Measurements from ENCODE around the gene DDOST.
"Not testable (repeated sequence)": the region's sequence is repeated elsewhere in the genome, so short reads cannot be mapped to it uniquely, and the experiment has no call there.

The DDOST gene

DNA sequence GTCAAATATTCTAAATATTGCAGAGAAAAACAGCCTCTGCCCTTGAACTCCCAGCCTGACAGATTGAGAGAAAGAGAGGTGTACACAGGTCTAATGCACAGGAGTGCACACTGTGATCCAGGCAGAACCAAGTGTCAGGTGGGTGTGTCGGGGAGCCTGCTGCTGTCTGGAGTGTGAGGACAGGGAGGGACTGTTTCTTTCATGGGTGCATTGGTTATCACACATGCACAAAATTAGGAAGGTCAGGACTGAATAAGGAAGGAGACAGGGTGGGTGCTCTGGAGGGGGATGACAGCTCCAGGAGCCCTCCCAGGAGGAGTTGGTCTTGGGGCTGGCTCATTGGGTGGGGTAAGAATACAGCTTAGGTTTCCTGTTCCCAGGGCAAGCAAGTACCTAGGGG, 41.2 kb downstream of the DDOST start:
- DNase-seq: no peak

DNA sequence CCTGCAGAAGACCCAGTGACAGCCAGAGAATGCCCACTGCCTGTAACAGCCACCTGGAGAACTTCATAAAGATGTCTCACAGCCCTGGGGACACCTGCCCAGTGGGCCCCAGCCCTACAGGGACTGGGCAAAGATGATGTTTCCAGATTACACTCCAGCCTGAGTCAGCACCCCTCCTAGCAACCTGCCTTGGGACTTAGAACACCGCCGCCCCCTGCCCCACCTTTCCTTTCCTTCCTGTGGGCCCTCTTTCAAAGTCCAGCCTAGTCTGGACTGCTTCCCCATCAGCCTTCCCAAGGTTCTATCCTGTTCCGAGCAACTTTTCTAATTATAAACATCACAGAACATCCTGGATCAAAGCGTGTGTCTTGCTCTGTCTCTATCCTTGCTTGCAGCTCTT, 42.6 kb downstream of the DDOST start:
- DNase-seq: no peak

DNA sequence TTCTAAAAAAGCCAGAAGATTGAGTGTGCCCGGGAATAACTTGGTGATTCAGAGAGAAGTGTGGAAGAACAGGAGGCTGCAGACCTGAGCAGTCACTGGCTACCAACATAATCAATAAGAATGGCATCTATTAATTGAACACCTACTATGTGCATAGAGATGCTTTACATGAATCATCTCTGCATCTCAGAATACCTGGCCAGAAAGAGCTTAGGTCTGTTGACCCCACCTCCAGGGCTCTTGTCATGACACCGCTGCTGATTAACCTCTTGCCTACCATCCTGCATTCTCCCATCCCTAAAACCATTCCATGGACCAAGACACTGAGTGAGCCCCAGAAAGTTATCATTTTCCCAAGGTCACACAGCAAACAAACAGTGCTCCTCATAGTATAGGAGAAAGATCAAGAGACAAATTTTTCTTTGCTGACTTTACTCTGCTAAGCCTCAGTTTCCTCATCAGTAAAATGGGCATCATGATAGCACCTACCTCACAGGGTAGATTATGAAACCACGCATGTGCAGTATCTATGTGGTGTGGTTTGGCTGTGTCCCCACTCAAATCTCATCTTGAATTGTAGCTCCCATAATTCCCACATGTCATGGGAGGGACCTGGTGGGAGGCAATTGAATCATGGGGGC, 44.2 kb downstream of the DDOST start:
- DNase-seq: no peak

DNA sequence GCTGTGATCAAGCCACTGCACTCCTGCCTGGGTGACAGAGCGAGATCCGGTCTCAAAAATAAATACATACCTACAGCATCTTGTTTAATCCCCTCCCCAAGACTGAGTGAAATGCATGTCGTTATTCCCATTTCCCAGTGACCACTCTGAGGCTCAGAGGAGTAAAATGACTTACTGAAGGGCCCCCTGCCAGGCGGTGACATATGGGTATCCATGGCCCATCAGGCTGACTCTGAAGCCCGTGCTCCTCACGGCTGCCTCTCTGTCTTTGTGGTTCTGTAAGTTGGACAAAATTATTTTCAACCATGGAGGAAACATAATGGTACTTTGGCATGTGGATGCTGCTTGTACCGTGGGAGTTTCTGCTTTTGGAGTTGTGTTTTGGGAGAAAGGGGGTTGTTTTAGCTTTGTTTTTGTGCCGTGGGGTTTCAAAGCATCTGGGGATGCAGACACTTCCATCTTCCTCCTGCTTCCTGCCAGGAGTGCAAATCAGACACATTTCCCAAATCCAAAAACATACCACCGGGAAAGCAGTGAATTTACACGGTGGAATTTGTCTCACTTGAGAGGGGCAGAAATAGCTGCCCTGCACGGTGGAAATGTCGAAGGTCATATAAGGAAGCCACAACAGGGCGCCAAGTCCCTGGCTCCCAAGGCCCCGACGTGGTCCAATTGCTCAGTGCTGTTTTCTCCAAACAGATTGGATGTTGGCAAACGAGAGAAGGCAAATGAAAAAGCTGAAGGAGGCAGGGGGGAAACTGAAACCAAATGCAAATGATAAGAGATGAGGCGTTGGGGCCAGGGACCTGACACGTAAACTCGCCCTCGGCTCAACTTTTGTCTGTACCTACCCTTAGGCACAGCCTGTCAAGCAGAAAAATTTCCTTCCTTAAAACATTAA, 45.0 kb downstream of the DDOST start:
- no peak for DNase-seq

DNA sequence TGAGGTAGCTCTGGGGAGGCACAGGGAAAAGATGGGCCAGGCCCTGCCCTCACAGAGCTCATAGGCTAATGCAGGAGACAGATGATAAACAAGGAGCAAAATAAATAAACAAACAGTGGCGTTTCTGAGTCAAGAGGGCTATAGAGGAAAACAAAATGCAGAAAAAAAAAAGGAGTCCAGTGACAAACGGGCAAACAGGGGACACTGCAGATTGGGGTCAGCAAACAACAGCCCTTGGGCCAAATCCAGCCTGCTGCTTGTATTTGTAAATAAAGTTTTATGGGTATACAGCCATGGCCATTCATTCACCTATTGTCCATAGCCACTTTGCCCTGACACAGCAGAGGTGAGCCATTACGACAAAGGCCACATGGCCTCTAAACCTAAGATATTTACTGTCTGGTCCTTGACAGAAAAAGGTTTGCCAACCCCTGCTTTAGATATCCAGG, 47.0 kb downstream of the DDOST start:
- DNase-seq: no peak

DNA sequence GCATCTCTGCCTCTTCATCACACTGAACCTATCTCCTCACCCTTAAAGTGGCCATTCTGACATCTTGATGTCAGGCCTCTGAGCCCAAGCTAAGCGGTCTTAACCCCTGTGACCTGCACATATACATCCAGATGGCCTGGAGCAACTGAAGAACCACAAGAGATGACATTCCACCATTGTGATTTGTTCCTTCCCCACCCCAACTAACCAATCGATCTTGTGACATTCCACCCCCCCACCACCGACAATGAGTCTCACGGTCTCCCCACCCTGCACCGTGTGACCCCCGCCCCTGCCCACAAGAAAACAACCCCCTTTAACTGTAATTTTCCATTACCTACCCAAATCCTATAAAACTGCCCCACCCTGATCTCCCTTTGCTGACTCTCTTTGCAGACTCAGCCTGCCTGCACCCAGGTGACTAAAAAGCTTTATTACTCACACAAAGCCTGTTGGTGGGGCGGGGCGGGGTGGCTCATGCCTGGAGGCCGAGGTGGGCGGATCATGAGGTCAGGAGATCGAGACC, 48.9 kb downstream of the DDOST start:
- no peak for DNase-seq

DNA sequence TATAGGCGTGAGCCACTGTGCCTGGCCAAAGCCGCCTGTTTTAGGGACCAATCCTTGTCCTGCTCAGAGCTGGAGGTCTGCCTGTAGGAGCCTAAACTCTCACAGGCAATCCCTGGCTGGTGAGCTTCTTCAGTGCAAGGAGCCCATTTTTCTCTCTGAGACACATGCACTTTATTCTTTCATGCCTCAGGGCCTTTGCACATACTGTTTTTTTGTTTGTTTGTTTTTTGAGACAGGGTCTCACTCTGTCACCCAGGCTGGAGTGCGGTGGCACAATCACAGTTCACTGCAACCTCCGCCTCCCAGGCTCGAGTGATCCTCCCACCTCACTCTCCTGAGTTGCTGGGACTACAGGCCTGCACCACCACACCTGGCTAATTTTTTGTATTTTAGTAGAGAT, 49.5 kb downstream of the DDOST start:
- no peak for DNase-seq

DNA sequence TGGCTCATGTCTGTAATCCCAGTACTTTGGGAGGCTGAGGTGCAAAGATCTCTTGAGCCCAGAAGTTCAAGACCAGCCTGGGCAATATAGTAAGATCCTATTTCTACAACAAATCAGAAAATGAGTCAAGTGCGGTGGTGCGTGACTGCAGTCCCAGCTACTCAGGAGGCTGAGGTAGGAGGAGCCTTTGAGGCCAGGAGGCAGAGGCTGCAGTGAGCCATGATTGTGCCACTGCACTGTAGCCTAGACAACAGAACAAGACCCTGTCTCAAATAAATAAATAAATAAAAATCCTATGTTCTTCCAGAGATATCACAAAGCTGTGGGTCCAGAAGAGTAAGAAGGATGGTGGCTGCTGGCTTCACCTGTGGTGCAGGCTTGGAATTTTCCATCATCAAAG, 50.2 kb downstream of the DDOST start:
- DNase-seq: no peak

DNA sequence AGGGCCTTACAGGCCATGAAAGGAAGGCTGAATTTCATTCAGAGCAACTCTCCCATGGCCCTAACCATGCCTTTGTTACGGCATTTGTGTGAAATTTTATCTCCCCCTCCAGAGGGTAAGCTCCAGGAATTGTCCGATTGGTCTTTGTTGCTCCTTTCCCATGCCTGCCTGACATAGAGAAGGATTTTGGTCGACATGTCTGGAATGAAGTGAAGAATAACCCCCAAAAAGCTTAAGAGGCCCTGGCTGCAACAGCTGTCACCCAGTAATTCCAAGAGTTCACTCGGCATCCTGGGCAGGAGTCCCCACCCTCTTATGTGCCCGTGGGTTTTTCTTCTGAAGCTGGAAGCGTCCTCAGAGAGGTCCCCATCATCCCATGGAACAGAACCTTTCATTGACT, 51.6 kb downstream of the DDOST start:
- DNase-seq: no peak

DNA sequence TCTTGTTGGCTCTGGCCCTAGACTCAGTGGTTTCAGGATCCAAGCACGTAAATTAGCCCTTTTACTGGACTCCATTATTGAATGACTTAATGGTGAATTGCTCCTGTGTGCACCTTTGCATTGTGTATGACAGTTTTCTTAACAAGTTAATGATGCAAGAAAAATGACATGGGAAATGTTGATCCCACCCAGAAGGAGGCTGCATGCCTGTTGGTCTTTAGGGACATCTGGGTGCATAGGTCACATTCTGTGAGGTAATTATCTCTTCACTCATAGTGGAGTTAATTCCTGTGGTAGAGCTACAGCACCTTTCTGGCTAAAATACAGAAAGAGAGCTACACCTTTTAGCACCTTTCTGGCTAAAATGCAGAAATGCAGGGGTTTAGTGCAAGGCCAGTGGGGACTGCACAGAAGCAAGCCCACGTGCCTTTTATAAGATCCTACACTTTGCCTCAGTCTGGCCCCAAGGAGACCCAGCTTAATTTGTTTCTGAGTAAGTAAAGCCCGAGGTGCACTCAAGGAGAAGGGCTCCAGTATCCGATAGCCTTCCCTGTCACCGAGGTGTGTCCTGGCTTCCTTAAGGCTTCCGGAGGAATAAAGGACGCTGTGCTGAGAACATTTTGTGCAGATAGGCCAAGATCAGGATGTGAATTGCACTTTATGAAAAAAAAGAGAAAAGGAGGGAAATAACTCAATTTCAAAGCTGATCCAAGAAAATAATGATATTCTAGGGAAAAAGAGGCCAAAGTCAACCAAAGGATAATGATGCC, 54.2 kb downstream of the DDOST start:
- DNase-seq: not testable (repeated sequence)

DNA sequence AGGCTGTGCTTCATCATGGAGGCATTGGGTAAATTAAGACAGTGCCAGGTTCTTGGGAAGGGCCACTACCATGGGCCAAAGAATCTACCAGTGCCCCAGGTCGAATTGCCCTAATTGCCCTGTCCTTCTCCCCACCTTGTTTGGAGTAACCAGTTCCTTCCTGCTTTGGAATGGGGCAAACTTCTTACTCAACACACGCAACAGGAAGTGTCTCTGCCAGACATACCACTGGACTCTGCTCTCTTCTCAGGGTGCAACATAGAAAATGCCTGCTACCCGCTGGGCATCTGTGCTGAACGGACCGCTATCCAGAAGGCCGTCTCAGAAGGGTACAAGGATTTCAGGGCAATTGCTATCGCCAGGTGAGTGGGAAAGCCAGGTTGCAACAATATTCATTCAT, 56.5 kb downstream of the DDOST start:
- DNase-seq: no peak

DNA sequence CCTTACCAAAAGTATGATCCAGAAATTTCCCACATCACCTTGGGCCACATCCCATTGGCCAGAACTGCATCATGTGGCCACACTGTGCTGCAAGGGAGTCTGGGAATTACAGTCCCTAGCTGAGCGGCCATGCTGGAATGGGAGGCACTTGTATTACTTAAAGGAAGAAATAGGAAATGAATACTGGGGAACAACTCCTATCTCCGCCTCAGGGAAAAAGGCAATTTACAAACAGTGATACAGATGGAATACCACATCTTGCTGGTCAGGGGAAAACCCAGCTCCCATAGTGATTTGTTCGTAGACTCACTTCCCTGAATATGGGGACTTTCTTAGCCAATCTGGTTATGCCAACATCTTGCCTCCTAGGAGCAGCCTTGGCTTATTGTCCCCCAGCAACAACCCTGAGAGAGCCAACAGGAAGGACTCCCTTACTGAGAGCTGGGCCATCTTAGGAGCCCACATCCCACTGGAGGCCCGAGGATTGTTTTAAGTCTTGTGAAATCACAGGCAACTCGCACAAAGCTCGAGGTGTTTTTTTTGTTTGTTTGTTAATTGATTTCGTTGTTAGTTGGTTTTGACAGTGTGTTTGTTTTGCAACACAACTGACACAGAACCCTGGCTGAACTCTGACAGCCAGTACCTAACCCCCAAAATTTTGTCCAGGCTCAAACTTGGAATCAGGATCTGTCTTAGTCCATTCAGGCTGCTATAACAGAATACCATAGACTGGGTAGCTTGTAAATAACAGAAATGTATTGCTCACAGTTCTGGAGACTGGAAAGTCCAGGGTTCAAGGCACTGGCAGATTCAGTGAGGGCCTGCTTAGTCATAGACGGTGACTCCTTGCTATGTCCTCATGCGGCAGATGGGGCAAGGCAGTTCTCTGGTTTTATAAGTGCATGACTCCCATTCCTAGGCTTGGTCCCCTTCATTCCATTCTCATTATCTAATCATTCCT, 57.4 kb downstream of the DDOST start:
- no peak for DNase-seq

DNA sequence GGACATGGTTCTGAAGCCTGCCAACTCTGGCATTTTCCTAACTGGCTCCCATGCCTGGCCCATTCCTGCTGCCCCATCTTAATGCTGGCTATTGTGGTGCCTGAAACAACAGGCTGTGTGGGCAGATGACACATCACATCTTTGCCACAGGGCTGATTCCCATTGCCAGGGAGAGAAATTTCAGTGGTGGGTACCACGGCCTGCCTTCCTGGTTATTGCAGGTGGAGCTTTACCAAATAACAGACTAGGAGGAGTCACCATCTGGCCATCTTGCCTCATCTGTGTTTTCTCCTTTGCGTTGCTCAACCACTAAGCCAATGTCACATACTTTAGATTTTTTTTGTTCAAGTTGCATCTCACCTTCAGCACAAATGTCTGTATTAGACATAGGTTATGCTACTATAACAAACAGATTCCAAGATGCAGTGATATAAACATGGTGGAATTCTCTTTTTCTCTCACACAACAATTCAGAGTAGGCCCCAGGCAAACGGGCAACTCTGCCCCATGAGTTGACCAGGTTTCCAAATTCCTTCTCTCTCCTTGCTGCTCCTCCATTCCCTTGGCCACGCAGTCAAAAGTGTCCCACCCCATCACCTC, 58.2 kb downstream of the DDOST start:
- DNase-seq: no peak
